GM21381 (cell line): ENCODE measurements around the gene SMC4.

Experiments used
- ATAC-seq: cut with Tn5 transposase; IDR thresholded peaks from one replicate; pipeline ENCODE4 v1.9.1; 2021; ENCODE audit warnings: mild to moderate bottlenecking, moderate library complexity; ENCODE audit not compliant: unreplicated experiment

Gene SMC4

DNA sequence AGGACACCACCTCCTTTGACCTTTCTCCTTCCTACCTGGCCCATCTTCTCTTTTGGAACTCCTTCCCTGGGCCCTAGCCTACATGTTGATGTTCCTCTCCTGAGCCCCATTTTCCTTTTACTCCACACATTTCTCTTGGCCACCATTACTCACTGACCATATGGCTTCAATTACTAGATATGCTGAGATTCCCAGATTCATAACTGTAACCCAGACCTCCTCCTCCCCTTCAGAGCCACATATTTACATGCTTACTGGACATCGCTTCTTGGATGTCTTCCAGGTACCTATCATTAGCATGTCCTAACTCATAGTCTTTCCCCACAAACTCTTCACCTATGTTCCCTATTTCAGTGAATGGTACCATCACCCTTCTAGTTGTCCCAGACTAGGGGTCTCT lies 74.5 kb downstream of the SMC4 start:
- no peak for ATAC-seq

DNA sequence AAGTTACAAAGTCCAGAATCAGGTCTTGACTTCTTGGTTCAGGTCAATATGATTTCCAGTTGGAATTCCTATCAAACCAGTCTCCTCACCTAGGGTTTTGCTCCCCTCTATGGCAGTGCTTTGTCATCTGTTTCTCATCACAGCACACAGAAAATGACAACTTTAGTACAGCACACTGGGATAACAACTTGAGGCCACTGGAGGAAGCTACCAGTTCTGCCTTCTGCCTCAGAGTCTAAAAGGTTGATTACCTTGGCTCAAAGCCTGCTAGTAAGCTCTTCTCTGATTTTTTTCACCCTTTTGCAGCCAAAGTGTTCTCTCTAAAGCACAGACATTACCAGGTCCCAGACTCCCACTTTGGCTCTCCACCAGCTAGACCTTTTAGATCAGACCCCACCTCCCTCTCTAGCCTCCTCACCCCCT lies 75.0 kb downstream of the SMC4 start:
- no peak for ATAC-seq

DNA sequence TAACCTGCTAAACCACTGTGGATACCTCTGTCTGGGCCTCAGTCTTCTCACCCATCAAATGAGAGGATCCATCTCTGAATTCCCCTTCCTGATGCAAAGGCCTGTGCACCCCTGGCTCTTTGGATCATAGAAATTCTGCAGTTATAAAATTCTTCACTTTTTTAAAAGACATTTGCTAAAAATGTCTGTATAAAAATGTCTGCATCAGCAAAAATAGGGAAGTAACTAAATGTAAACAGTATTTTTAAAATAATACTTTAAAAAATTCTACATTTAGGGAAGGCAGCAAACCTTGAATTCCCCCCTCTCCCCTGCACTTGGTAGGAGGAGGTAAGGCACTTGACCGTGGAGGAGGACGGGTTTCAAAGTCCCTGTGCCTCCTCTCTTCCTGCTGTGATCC lies 75.7 kb downstream of the SMC4 start:
- no peak for ATAC-seq

DNA sequence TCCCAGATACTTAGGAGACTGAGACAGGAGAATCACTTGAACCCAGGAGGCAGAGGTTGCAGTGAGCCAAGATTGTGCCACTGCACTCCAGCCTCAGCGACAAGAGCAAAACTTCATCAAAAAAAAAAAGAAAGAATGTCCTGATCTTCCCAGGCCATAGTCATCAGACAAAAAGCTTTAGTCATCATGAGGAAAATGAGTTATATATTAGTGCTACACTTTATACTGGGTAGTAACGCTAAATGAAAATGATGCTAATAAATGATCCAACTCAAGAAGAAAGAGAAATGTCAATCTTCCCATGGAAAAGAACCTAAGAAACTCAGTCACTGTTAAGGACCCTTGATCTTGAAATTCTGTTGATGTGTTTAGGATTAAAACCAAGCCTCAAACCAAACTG lies 76.4 kb downstream of the SMC4 start:
- ATAC-seq = no peak

DNA sequence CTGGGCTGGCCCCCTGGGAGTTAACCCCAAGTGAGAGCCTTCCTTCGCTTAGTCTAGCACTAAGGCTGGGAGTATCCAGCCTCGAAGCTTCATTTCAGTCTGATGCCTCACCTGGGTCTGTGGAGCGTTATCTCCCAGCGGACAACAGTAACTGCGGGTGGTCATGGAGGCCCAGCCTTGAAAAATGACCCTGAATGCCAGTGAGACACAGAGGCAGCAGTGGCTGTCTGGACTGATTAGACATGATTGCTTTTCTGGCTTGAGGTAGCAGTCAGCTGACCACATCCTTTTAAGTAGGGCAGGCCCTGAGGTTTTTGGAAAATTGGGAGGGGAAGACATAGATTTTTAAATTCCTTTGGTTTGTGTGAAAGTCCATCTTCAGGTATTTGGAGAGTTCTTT lies 78.3 kb downstream of the SMC4 start:
- no peak for ATAC-seq

DNA sequence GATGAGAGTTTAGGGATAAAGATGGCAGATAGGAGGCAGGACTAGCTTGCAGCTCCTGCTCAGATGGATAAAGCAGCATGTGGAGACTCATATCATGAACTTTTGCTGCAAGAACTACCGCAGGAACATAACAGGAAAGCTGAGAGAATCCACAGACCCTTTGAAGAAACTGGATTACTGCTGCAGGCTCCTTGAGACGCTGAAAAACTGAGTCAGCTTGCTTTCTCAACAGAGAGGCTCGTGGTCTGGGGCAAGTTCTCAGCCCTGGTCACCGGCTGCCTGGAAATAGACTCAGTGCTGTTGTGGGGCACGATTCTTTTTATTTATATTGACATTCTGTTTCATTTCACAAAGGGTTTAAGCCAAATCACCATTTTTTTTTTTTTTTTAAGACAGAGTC lies 78.9 kb downstream of the SMC4 start:
- ATAC-seq = no peak

DNA sequence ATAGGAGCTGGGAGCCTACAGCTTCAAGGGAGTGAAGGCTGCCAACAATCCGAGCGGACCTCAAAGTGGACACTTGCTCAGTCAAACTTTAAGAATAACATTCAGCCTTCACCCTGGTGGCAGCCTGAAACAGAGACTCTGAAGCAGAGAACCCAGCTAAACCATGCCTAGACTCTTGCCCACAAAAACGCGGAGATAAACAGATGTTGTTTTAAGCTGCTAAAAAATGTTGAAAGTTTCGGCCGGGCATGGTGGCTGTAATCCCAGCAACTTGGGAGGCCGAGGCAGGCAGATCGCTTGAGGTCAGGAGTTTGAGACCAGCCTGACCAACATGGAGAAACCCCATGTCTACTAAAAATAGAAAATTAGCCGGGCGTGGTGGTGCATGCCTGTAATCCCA lies 79.9 kb downstream of the SMC4 start:
- no peak for ATAC-seq

DNA sequence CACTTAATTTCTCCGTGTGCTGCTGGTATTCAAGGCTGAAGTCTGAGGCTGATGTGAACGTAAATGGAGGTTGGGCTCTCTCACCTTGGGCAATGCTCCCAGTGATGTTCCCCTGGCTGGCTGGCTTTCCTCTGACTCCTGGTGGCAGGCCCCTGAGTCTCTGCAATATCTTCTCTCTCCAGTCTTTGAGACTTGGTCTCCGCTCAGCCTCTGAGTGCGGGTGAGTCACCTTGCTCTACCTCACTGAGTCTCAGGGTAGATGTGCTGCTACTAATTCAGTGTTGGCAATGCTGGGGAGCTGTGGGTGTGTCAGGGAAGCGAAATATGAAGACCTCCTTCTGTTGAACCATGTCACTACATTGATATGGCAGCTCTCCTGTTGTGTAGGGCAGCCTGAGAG lies 81.5 kb downstream of the SMC4 start:
- ATAC-seq = no peak

DNA sequence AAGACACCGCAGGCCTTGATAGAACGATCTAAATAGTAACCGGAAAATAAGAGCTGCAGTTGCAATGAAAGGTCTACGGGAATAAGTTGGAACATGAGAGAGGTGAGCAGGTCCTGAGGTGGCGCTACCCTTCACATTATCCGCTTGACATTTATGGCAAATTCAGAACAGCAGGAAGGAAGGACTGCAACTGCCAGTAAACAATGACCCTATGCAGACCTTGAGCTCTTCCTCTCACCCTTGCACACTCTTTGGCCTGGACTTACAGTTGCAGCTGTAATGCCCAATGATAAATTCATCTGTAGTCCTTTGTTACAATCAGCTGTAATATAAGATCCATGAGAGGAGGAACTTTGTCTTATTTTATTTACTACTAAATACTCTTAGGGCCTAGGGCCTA lies 82.4 kb downstream of the SMC4 start:
- no peak for ATAC-seq

DNA sequence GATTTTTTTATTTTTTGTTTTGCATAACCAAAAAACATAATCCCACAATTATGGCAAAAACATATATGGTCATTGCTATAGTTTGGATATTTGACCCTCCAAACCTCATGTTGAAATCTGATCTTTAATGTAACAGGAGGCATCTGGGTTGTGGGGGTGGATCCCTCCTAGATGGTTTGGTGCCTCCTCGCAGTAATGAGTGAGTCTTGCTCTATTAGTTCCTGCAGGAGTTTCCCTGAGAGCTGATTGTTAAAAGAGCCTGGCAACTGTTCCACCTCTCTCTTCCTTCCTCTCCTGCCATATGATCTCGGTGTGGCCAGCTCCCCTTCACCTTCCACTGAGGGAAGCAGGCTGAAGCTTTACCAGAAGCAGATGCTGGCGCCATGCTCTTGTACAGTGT lies 83.3 kb downstream of the SMC4 start:
- ATAC-seq = no peak
